Cardiac fibroblast (primary cell): ENCODE measurements around the gene GDPD5.

Source experiments
- DNase-seq, 2 donors: peaks; one replicate each; pipeline versions ENCODE4 v3.0.0 to v3.0.0-alpha.2; 2010; ENCODE audit warnings: low read depth in 2 of 2
- H3K4me3 ChIP-seq, 2 donors: replicated peaks in 1 of 2; 1 replicate in 1 of 2; 2 replicates in 1 of 2; pipeline ENCODE4 v1.5.1; 2011; ENCODE audit warnings: low read depth in 2 of 2, low read length in 2 of 2, mild to moderate bottlenecking in 2 of 2, moderate library complexity in 1 of 2
- CTCF ChIP-seq: IDR thresholded peaks from one replicate; pipeline ENCODE4 v1.5.1; 2011; ENCODE audit warnings: low read depth, mild to moderate bottlenecking, low read length, inconsistent platforms

Gene GDPD5

DNA sequence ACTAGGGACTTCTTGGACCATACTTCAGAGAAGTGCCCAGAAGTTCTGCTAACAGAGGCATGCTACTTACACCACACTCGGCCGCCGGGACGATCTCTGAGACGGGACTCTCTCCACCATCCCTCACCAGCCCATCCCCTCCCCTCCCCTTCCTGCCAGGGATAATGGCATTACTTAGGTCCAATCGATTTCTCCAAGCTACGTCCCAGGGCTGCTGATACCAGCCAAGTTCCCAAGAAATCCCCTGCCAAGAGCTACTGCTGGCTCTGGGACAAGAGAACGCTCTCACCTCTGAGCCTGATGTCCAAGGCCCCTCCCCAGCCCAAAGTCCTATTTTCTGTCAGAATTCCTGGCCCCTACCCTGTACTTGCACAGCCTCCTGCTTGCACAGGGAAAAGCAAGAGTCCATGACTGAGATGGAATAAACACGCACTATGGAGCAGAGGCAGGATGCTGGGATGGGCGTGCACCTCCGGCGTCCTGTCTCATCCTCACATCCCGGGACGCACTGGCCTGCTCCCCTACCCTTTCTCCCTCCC, 42.7 kb downstream of the GDPD5 start:
- H3K4me3 ChIP-seq = no peak overlapping the region
- DNase-seq = no peak
- no peak for TF ChIP-seq CTCF

DNA sequence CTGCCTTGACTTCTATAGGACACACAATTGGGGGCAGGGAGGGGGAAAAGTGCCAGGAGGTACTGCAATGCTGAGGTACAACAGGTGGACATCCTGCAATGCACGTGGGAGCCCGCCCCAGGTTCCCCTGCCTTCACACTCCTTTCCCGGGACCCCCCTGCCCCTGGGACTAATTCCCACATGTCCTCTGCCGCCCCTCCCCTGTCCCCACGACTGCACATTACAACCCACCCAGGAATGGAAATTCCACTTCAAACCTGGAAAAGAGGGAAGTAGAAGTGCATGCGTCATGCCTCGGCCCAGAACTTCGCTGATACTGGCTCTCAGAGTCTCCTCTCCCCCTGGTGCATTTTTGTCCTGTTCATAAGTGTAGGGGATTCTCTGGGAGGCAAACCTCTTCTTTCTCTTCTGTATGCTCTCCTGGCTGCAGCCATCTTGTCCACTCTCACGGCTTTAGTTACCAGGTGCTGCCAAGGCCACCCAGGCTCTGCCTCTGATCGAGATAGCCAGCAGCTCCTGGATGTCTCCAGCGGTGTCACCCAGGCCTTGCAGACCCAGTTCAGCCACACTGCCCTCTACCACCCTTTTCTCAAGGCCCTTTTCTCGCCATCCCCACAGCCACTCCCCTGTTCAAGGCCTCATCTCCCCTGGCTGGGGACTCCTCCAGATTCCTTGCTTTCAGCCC, 43.7 kb downstream of the GDPD5 start:
- H3K4me3 ChIP-seq = no peak overlapping the region
- DNase-seq = no peak
- no peak for TF ChIP-seq CTCF

- no peak overlapping the region for H3K4me3 ChIP-seq
- no peak for TF ChIP-seq CTCF
- DNase-seq = no peak
Measured at GRCh38 chr11:75481223-75481921, 44.4 kb downstream of the GDPD5 start.

- no peak for TF ChIP-seq CTCF
- DNase-seq = no peak
- no peak overlapping the region for H3K4me3 ChIP-seq
Measured at GRCh38 chr11:75480185-75481175, 45.3 kb downstream of the GDPD5 start.

DNA sequence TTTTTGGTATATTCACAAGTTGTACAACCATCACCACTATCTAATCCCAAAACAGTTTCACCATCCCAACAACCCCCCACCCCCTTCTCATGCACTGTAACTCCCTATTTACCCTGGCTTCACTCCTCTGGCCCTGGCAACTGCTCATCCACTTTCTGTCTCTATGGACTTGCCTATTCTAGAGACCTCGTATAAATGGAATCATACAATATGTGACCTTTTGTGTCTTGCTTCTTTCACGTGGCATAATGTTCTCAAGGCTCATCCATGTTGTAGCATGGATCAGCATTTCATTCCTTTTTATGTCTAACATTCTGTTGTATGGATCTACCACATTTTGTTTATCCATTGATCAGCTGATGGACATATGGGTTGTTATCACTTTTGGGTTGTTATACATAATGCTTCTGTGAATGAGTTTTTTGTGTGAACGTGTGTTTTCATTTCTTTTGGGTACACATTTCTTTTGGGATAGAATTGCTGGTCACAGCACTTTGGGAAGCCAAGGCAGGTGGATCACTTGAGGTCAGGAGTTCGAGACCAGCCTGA, 46.1 kb downstream of the GDPD5 start:
- no peak for TF ChIP-seq CTCF
- no peak overlapping the region for H3K4me3 ChIP-seq
- no peak for DNase-seq

DNA sequence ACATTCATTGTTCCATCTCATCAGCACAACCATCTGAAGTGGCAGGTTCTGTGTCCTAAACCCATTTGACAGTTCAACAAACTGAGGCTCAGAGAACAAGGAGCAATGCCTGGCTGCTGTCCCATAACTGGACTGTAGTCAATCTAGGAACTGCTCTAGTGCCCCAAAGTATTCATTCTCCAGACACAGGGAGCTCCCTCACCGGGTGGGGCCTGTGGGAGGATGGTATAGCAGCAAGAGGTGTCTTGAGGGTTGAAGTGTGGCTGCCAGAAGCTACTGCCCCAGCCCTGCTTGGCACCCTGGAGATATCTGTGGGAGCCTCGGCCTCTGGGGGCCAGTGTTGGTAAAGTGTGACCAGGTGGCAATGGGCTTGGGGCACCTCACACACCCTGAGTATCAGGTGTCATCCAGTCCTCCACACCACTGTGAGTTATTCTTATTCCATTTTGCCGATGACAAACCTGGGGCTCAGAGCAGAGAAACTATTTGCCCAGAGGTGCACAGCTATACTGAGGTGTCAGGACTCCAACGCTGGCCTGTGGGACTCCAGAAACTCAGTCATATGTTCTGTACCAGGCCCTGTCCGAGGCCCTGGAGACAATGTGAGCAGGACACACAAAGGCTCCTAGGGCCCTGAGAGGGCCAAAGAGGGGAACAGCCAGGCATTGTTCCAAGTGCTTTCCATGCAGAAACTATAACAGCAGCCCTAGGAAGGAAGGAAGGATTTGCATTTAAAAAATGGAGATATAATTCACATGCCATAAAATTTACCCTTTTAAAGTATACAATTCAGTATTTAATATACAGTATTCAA, 46.8 kb downstream of the GDPD5 start:
- TF ChIP-seq CTCF = no peak
- no peak for DNase-seq
- no peak overlapping the region for H3K4me3 ChIP-seq
